ENCODE measurements around the gene SH3GLB1.

Gene SH3GLB1

GRCh38 chr1:86713477-86713876 is 9.1 kb downstream of the SH3GLB1 start:
- no peak for DNase-seq (ENCODE audit: low read depth in 1 of 2, low spot score in 1 of 2)

GRCh38 chr1:86714159-86714558 is 9.8 kb downstream of the SH3GLB1 start:
- no peak for TF ChIP-seq POLR2AphosphoS5 (IDR thresholded peaks at IDR 0.05; ENCODE audit: low read depth)
- no peak for TF ChIP-seq REST (IDR thresholded peaks at IDR 0.05; ENCODE audit: insufficient replicate concordance, low read depth)
- no peak for TF ChIP-seq SPI1 (IDR thresholded peaks at IDR 0.05; ENCODE audit: borderline replicate concordance, low read depth)
- TF ChIP-seq GABPA (IDR thresholded peaks at IDR 0.05; ENCODE audit: low read depth): no peak
- no peak for TF ChIP-seq CTCF (IDR thresholded peaks at IDR 0.05; ENCODE audit: insufficient read depth, low read length)
- H3K27ac ChIP-seq (replicated peaks): no peak overlapping the region
- no peaks in the 10 kb centered on the region for H3K27me3 ChIP-seq (ENCODE audit: insufficient read depth, poor library complexity, severe bottlenecking)
- DNase-seq (ENCODE audit: low read depth in 1 of 2, low spot score in 1 of 2): no peak
- H3K4me3 ChIP-seq (replicated peaks; ENCODE audit: insufficient read depth, low read length): no peak overlapping the region

More at GRCh38 chr1:86713477-86713876, 9.1 kb downstream of the SH3GLB1 start:
- Histone ChIP-seq H3K27me3 (ENCODE audit: insufficient read depth, poor library complexity, severe bottlenecking) (no peaks in the 10 kb centered on the region), H3K27ac (replicated peaks) (no peak overlapping the region), H3K4me3 (replicated peaks; ENCODE audit: insufficient read depth, low read length) (no peak overlapping the region)
- TF ChIP-seq REST (IDR thresholded peaks at IDR 0.05; ENCODE audit: insufficient replicate concordance, low read depth) (no peak), GABPA (IDR thresholded peaks at IDR 0.05; ENCODE audit: low read depth) (no peak), SPI1 (IDR thresholded peaks at IDR 0.05; ENCODE audit: borderline replicate concordance, low read depth) (no peak), CTCF (IDR thresholded peaks at IDR 0.05; ENCODE audit: insufficient read depth, low read length) (no peak), POLR2AphosphoS5 (IDR thresholded peaks at IDR 0.05; ENCODE audit: low read depth) (no peak)

- TF ChIP-seq SPI1 (IDR thresholded peaks at IDR 0.05; ENCODE audit: borderline replicate concordance, low read depth): no peak
- no peak for TF ChIP-seq CTCF (IDR thresholded peaks at IDR 0.05; ENCODE audit: insufficient read depth, low read length)
- no peak for TF ChIP-seq POLR2AphosphoS5 (IDR thresholded peaks at IDR 0.05; ENCODE audit: low read depth)
- TF ChIP-seq REST (IDR thresholded peaks at IDR 0.05; ENCODE audit: insufficient replicate concordance, low read depth): no peak
- no peak for TF ChIP-seq GABPA (IDR thresholded peaks at IDR 0.05; ENCODE audit: low read depth)
- H3K27ac ChIP-seq (replicated peaks): no peak overlapping the region
- DNase-seq (ENCODE audit: low read depth in 1 of 2, low spot score in 1 of 2): no peak
Observed at GRCh38 chr1:86714561-86715244, 10.3 kb downstream of the SH3GLB1 start.

More at GRCh38 chr1:86714561-86715244, 10.3 kb downstream of the SH3GLB1 start:
- Histone ChIP-seq H3K4me3 (replicated peaks; ENCODE audit: insufficient read depth, low read length) (no peak overlapping the region), H3K27me3 (ENCODE audit: insufficient read depth, poor library complexity, severe bottlenecking) (no peaks in the 10 kb centered on the region)

All from HL-60 (cell line).